H1 (cell line): ENCODE measurements around the gene KIF26A. TPM values are rescaled to one million over a fixed set of nuclear protein-coding genes. Genes with fewer than 3 reads are reported as not detected.

ENCODE experiments used
- CTCF ChIA-PET: fragments of 300-600 bp; sonication (Branson Sonifier 250); formaldehyde crosslinking; loops from one replicate; lab custom pipeline; 2021; ENCODE audit not compliant: partially characterized antibody; lab: Charles Lee
- POLR2A ChIA-PET: fragments of 300-600 bp; sonication (Branson Sonifier 250); formaldehyde crosslinking; loops from one replicate; lab custom pipeline; 2021; ENCODE audit warnings: inconsistent platforms; ENCODE audit not compliant: partially characterized antibody; lab: Charles Lee
- DNase-seq, 2 experiments: peaks; one replicate each; pipeline versions ENCODE4 v3.0.0 to v3.0.0-alpha.2; 2010 to 2022; ENCODE audit warnings: low spot score in 2 of 2, low read depth in 1 of 2, mixed read lengths in 1 of 2
- FAIRE-seq: peaks from 2 replicates; lab custom pipeline; 2011; peaks lifted over from hg19 to GRCh38; lab: Jason Lieb, UNC
- H2AFZ ChIP-seq: 2 replicates; pipeline ENCODE4 v1.8.1; 2012; ENCODE audit warnings: low read length, inconsistent platforms
- H2AK5ac ChIP-seq: 2 replicates; pipeline ENCODE4 v1.6.1; 2013; ENCODE audit warnings: low read depth, low read length
- H2BK120ac ChIP-seq: replicated peaks from 2 replicates; pipeline ENCODE3; 2013; ENCODE audit warnings: low read depth, low read length, inconsistent platforms
- H2BK12ac ChIP-seq: 2 replicates; pipeline ENCODE4 v1.6.1; 2013; ENCODE audit warnings: low read depth, low read length
- H2BK15ac ChIP-seq: 2 replicates; pipeline ENCODE4 v1.6.1; 2013; ENCODE audit warnings: low read length
- H2BK20ac ChIP-seq: 2 replicates; pipeline ENCODE4 v1.6.1; 2013; ENCODE audit warnings: low read length
- H2BK5ac ChIP-seq: 2 replicates; pipeline ENCODE4 v1.6.1; 2013; ENCODE audit warnings: low read depth, low read length
- H3K14ac ChIP-seq: 2 replicates; pipeline ENCODE4 v1.6.1; 2013; ENCODE audit warnings: inconsistent platforms; ENCODE audit not compliant: insufficient read length
- H3K18ac ChIP-seq: 2 replicates; pipeline ENCODE4 v1.6.1; 2013; ENCODE audit warnings: low read length; ENCODE audit errors: extremely low read depth
- H3K23ac ChIP-seq: 2 replicates; pipeline ENCODE4 v1.6.1; 2013; ENCODE audit warnings: inconsistent platforms; ENCODE audit not compliant: insufficient read length
- H3K23me2 ChIP-seq: 2 replicates; pipeline ENCODE4 v1.6.1; 2013; ENCODE audit warnings: low read depth, low read length
- H3K27ac ChIP-seq: 2 replicates; pipeline ENCODE4 v1.6.1; 2011; ENCODE audit warnings: low read depth, low read length, inconsistent platforms
- H3K27me3 ChIP-seq, 4 experiments: replicated peaks in 1 of 4; 1 replicate in 1 of 4; 2 replicates in 3 of 4; pipeline versions ENCODE4 v1.6.1 to v1.8.1; 2011 to 2013; ENCODE audit warnings: low read length in 3 of 4, mild to moderate bottlenecking in 3 of 4, inconsistent platforms in 2 of 4, mixed read lengths in 2 of 4, moderate library complexity in 1 of 4; ENCODE audit not compliant: control insufficient read depth in 3 of 4, insufficient read depth in 3 of 4; ENCODE audit errors: extremely low read depth in 1 of 4
- H3K36me3 ChIP-seq, 4 experiments: 2 replicates each; pipeline versions ENCODE4 v1.6.1 to v1.8.1; 2011 to 2013; ENCODE audit warnings: mild to moderate bottlenecking in 4 of 4, low read length in 3 of 4, moderate library complexity in 2 of 4, control low read depth in 1 of 4, inconsistent platforms in 1 of 4; ENCODE audit not compliant: insufficient read depth in 4 of 4, control insufficient read depth in 2 of 4
- H3K4ac ChIP-seq: replicated peaks from 2 replicates; pipeline ENCODE3; 2013; ENCODE audit warnings: low read length, low read depth, mixed read lengths, inconsistent platforms; ENCODE audit not compliant: insufficient read length
- H3K4me1 ChIP-seq, 4 experiments: replicated peaks in 1 of 4; 1 replicate in 1 of 4; 2 replicates in 3 of 4; pipeline versions ENCODE4 v1.6.1 to v1.8.1; 2011 to 2013; ENCODE audit warnings: low read length in 3 of 4, inconsistent platforms in 2 of 4, mixed read lengths in 1 of 4; ENCODE audit not compliant: insufficient read depth in 4 of 4, control insufficient read depth in 3 of 4
- H3K4me2 ChIP-seq, 2 experiments: 2 replicates each; pipeline versions ENCODE4 v1.6.1 to v1.8.1; 2011 to 2013; ENCODE audit warnings: low read depth in 2 of 2, low read length in 2 of 2, control low read depth in 1 of 2, inconsistent platforms in 1 of 2, mild to moderate bottlenecking in 1 of 2; ENCODE audit not compliant: insufficient read depth in 1 of 2
- H3K4me3 ChIP-seq, 4 experiments: fragments of 200-600, 300-600 bp in 1 of 4; sonication (generic), shearing (Covaris generic), sonication (Bioruptor Twin) in 1 of 4; 2 replicates each; pipeline versions ENCODE4 v1.5.1 to v1.8.1; 2011 to 2016; ENCODE audit warnings: low read length in 4 of 4, low read depth in 3 of 4, control low read depth in 2 of 4, inconsistent platforms in 2 of 4, mild to moderate bottlenecking in 2 of 4, mixed read lengths in 1 of 4, moderate library complexity in 1 of 4; ENCODE audit not compliant: insufficient read depth in 2 of 4; ENCODE audit errors: extremely low read depth in 1 of 4
- H3K56ac ChIP-seq: replicated peaks from 2 replicates; pipeline ENCODE3; 2013; ENCODE audit warnings: low read depth, mild to moderate bottlenecking, mixed read lengths, low read length, inconsistent platforms; ENCODE audit not compliant: insufficient read length
- H3K79me1 ChIP-seq: 2 replicates; pipeline ENCODE4 v1.6.1; 2013; ENCODE audit warnings: low read depth, low read length, control low read depth
- H3K79me2 ChIP-seq, 2 experiments: 2 replicates each; pipeline versions ENCODE4 v1.6.1 to v1.8.1; 2012 to 2013; ENCODE audit warnings: low read length in 2 of 2, mild to moderate bottlenecking in 2 of 2, inconsistent platforms in 1 of 2; ENCODE audit not compliant: insufficient read depth in 2 of 2, control insufficient read depth in 1 of 2
- H3K9ac ChIP-seq, 4 experiments: replicated peaks in 1 of 4; 1 replicate in 1 of 4; 2 replicates in 3 of 4; pipeline versions ENCODE4 v1.6.1 to v1.8.1; 2011 to 2013; ENCODE audit warnings: low read depth in 3 of 4, low read length in 3 of 4, control low read depth in 2 of 4, mild to moderate bottlenecking in 2 of 4, moderate library complexity in 2 of 4, inconsistent platforms in 1 of 4; ENCODE audit errors: extremely low read depth in 1 of 4
- H3K9me3 ChIP-seq, 2 experiments: 2 replicates each; pipeline versions ENCODE4 v1.6.1 to v1.8.1; 2012 to 2013; ENCODE audit warnings: mild to moderate bottlenecking in 2 of 2, moderate library complexity in 2 of 2, control low read depth in 1 of 2, inconsistent platforms in 1 of 2, low read depth in 1 of 2, low read length in 1 of 2, mixed read lengths in 1 of 2; ENCODE audit not compliant: insufficient read depth in 2 of 2
- H4K20me1 ChIP-seq, 2 experiments: replicated peaks in 1 of 2; 2 replicates each; pipeline versions ENCODE3 to v1.8.1; 2011 to 2013; ENCODE audit warnings: inconsistent platforms in 2 of 2, low read length in 2 of 2, mild to moderate bottlenecking in 1 of 2; ENCODE audit not compliant: insufficient read depth in 2 of 2, control insufficient read depth in 1 of 2
- H4K5ac ChIP-seq: 2 replicates; pipeline ENCODE4 v1.6.1; 2013; ENCODE audit warnings: low read length, low read depth, mixed read lengths, inconsistent platforms; ENCODE audit not compliant: insufficient read length
- H4K8ac ChIP-seq: 2 replicates; pipeline ENCODE4 v1.8.0; 2013; ENCODE audit warnings: mild to moderate bottlenecking, moderate library complexity, low read length, inconsistent platforms; ENCODE audit not compliant: insufficient read depth; ENCODE audit errors: extremely low read depth
- H4K91ac ChIP-seq: replicated peaks from 2 replicates; pipeline ENCODE3; 2013; ENCODE audit warnings: low read length, mixed read lengths, inconsistent platforms; ENCODE audit not compliant: insufficient read length
- ASH2L ChIP-seq: fragments of 200-600, 300-600 bp; sonication (generic); IDR thresholded peaks from one replicate; pipeline ENCODE4 v1.7.1; 2017; ENCODE audit warnings: low read length
- BACH1 ChIP-seq: IDR thresholded peaks from 2 replicates; pipeline ENCODE4 v1.6.1; 2012; ENCODE audit warnings: low read length, improper control_type of control experiment
- BCL11A ChIP-seq, 2 experiments: IDR thresholded peaks; one replicate each; pipeline ENCODE4 v1.6.1; 2011; ENCODE audit warnings: low read depth in 2 of 2, low read length in 2 of 2, mild to moderate bottlenecking in 2 of 2
- CEBPB ChIP-seq: IDR thresholded peaks from 2 replicates; pipeline ENCODE4 v1.6.1; 2012; ENCODE audit warnings: low read depth, low read length
- EP300 ChIP-seq, 2 experiments: IDR thresholded peaks; 1 replicate in 1 of 2; 2 replicates in 1 of 2; pipeline ENCODE4 v1.6.1; 2011 to 2012; ENCODE audit warnings: low read depth in 2 of 2, low read length in 2 of 2, mild to moderate bottlenecking in 2 of 2, borderline replicate concordance in 1 of 2, inconsistent platforms in 1 of 2, moderate library complexity in 1 of 2
- GABPA ChIP-seq: IDR thresholded peaks from 2 replicates; pipeline ENCODE4 v1.6.1; 2011; ENCODE audit warnings: mild to moderate bottlenecking, low read length, moderate library complexity, borderline replicate concordance; ENCODE audit not compliant: insufficient read depth
- GTF2F1 ChIP-seq: IDR thresholded peaks from 2 replicates; pipeline ENCODE4 v1.6.1; 2012; ENCODE audit warnings: low read depth, low read length, improper control_type of control experiment, borderline replicate concordance
- KDM4A ChIP-seq: IDR thresholded peaks from one replicate; pipeline ENCODE4 v1.7.1; 2012; ENCODE audit warnings: low read depth, mild to moderate bottlenecking, moderate library complexity, low read length, inconsistent platforms; ENCODE audit not compliant: severe bottlenecking
- POLR2A ChIP-seq, 2 experiments: IDR thresholded peaks; 1 replicate in 1 of 2; 2 replicates in 1 of 2; pipeline ENCODE4 v1.6.1; 2011; ENCODE audit warnings: low read depth in 2 of 2, low read length in 2 of 2, mild to moderate bottlenecking in 2 of 2; ENCODE audit errors: control extremely low read depth in 1 of 2
- RFX5 ChIP-seq: IDR thresholded peaks from 2 replicates; pipeline ENCODE4 v1.6.1; 2011; ENCODE audit warnings: low read depth, low read length, improper control_type of control experiment, borderline replicate concordance
- RNF2 ChIP-seq: fragments of 200-900, 300-1000 bp; sonication (generic); IDR thresholded peaks from 2 replicates; pipeline ENCODE4 v1.7.1; 2016; ENCODE audit warnings: borderline replicate concordance, low read depth, mild to moderate bottlenecking, antibody characterized with exemption, low read length; ENCODE audit not compliant: poor library complexity, severe bottlenecking; ENCODE audit errors: missing control alignments
- SAP30 ChIP-seq: fragments of 300-600 bp; sonication (generic); IDR thresholded peaks from 2 replicates; pipeline ENCODE4 v1.7.1; 2012; ENCODE audit warnings: low read length, moderate library complexity, mild to moderate bottlenecking, inconsistent platforms; ENCODE audit not compliant: insufficient read depth, insufficient replicate concordance
- SRF ChIP-seq: IDR thresholded peaks from 2 replicates; pipeline ENCODE4 v1.6.1; 2011; ENCODE audit warnings: mild to moderate bottlenecking, low read depth, low read length, moderate library complexity
- ZNF274 ChIP-seq: IDR thresholded peaks from 2 replicates; pipeline ENCODE4 v1.7.0; 2012; ENCODE audit warnings: low read length, borderline replicate concordance; ENCODE audit errors: extremely low read depth
- WGBS, 2 experiments: shearing (Covaris generic) in 1 of 2; methylation state at CpG; one replicate each; pipeline versions ENCODE4 v1.1.6 to v1.1.7; 2013 to 2015; ENCODE audit warnings: low lambda C conversion rate in 2 of 2, mixed read lengths in 2 of 2, inconsistent platforms in 1 of 2, low coverage in 1 of 2, missing lambda C conversion rate in 1 of 2; ENCODE audit not compliant: insufficient replicate concordance in 2 of 2, insufficient coverage in 1 of 2, insufficient read length in 1 of 2; ENCODE audit errors: extremely low coverage in 1 of 2, missing lambda C conversion rate in 1 of 2; 5-methylcytosine and 5-hydroxymethylcytosine counted together
- polyA plus RNA-seq, 7 experiments: library from polyadenylated mRNA; depleted of rRNA in 3 of 7; stranded (reverse) in 5 of 7; unstranded in 2 of 7; fragments of >200 nt in 5 of 7; fragments of 200-250 nt in 2 of 7; gene quantifications; 1 replicate in 5 of 7; 2 replicates in 1 of 7; 4 replicates in 1 of 7; pipeline versions ENCODE4 v1.2.1 to v1.2.3, GENCODE V29; 2011 to 2013; ENCODE audit warnings: missing spikeins in 2 of 7, mixed read lengths in 2 of 7
- total RNA-seq: library from RNA; stranded (reverse); fragmentation: NEBNext Ultra II Directional; extraction: Animal tissue kit (Norgen Biotek cat#: 25700); gene quantifications from 2 replicates; pipeline ENCODE4 v1.2.1, GENCODE V29; 2021

KIF26A gene
- total and polyA plus RNA-seq, 2 of the 8 experiments (the other 6 are each of a cell fraction or from before 2014, with no cell fraction given), result 11.5 to 41.6 TPM

DNA sequence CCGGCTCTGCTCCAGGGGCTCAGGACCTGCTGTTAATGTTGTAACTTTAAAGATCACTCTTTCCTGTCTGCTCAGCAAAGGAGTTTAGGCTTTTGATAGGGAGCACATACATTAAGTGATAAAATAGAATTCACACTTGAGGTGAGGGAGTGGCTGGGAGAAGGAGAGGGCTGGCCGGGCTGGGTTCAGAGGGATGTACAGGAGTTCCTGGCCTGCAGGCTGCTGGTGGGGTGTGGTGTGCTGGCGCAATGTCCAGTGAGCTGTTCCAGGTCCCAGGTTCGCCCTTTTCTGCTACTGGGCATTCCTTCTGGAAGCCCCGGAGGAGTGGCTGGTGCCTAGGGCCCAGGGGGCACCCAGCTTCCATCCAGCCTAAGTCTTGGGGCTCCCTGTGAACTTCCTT, 17.8 kb downstream of the KIF26A start:
- Histone ChIP-seq H2AFZ (no peak overlapping the region), H3K27ac (no peak overlapping the region), H3K79me1 (peaks cover 30% of the 10 kb centered on the region), H3K23ac (no peak overlapping the region), H2BK20ac (no peak overlapping the region), H3K79me2 (peaks cover 0 to 25% of the 10 kb centered on the region in 2 experiments; a peak in 3 of 4 replicates), H3K23me2 (no peaks in the 10 kb centered on the region), H3K9me3 (no peaks in the 10 kb centered on the region), H3K36me3 (peaks cover 0 to 13% (median 10%) of the 10 kb centered on the region in 4 experiments; a peak in 4 of 8 replicates), H2BK5ac (no peak overlapping the region), H3K9ac (no peak overlapping the region), H3K4me3 (no peak overlapping the region), H2BK120ac (no peak overlapping the region), H3K56ac (no peak overlapping the region), H3K4me1 (peaks cover 0 to 5% (median 1%) of the 10 kb centered on the region in 4 experiments; a peak in 4 of 7 replicates), H3K4ac (no peak overlapping the region), H4K20me1 (peaks cover 2 to 19% of the 10 kb centered on the region in 2 experiments), H3K14ac (no peak overlapping the region), H4K8ac (no peak overlapping the region), H3K27me3 (no peaks in the 10 kb centered on the region), H2AK5ac (no peak overlapping the region), H3K4me2 (no peak overlapping the region), H2BK12ac (no peak overlapping the region), H4K91ac (no peak overlapping the region), H3K18ac (no peak overlapping the region), H4K5ac (no peak overlapping the region), H2BK15ac (no peak overlapping the region)
- POLR2A ChIA-PET, result no interaction called here
- 86% methylated on average over 4 of the region's 5 CpGs; no CpG with 5 or more reads in 1 of the 2 experiments for WGBS, 2 experiments
- CTCF ChIA-PET, result interaction anchor here (0.7 to 3.0 kb wide), 3 partner anchors 11 to 139 kb away, joined by 3 to 16 read pairs (median 3); no protein-coding TSS in a partner anchor
- DNase-seq (no peak), FAIRE-seq (no peak)
- TF ChIP-seq BACH1, result no peak
- TF ChIP-seq CEBPB, result no peak
- TF ChIP-seq SRF, result no peak
- TF ChIP-seq SAP30, result no peak
- no peak for TF ChIP-seq GABPA
- no peak for TF ChIP-seq RFX5
- TF ChIP-seq BCL11A (IDR thresholded peaks at IDR 0.05; ENCODE audit: low read depth in 2 of 2, low read length in 2 of 2), result no peak
- no peak for TF ChIP-seq KDM4A
- TF ChIP-seq GTF2F1, result no peak
- TF ChIP-seq EP300 (IDR thresholded peaks at IDR 0.05; ENCODE audit: borderline replicate concordance in 1 of 2, low read depth in 2 of 2, low read length in 2 of 2), result no peak
- TF ChIP-seq ZNF274, result no peak
- TF ChIP-seq ASH2L, result no peak
- TF ChIP-seq RNF2, result no peak
- TF ChIP-seq POLR2A (IDR thresholded peaks at IDR 0.05; ENCODE audit: control extremely low read depth in 1 of 2, low read depth in 2 of 2, low read length in 2 of 2), result no peak
